Endothelial cell of umbilical vein (primary cell): ENCODE results near the gene ANKHD1. TPM values are rescaled to one million over a fixed set of nuclear protein-coding genes. Genes with fewer than 3 reads are reported as not detected.

Experiments used
- BruUV-seq: library from RNA; stranded (reverse); fragments of 400-500 nt; replicated peaks from 2 replicates; lab custom pipeline; 2021; lab: Mats Ljungman, UMichigan
- CTCF ChIA-PET: fragments of 300-600, 350-600 bp; sonication (Branson Sonifier 250); formaldehyde crosslinking; loops from one replicate; lab custom pipeline; 2021; ENCODE audit warnings: antibody characterized with exemption, inconsistent platforms; lab: Charles Lee
- POLR2A ChIA-PET: fragments of 300-600, 350-600 bp; sonication (Branson Sonifier 250); formaldehyde crosslinking; loops from one replicate; lab custom pipeline; 2021; ENCODE audit warnings: antibody characterized with exemption, inconsistent platforms; lab: Charles Lee
- DNase-seq: peaks from one replicate; pipeline ENCODE4 v3.0.0-alpha.2; 2011; ENCODE audit warnings: low read depth, low spot score
- FAIRE-seq: peaks from 2 replicates; lab custom pipeline; 2011; peaks lifted over from hg19 to GRCh38; lab: Jason Lieb, UNC
- H2AFZ ChIP-seq: 2 replicates; pipeline ENCODE4 v1.6.0; 2012; ENCODE audit warnings: low read depth, low read length, control low read depth, inconsistent platforms
- H3K27ac ChIP-seq: 2 replicates; pipeline ENCODE4 v1.5.1; 2011; ENCODE audit warnings: low read depth, mild to moderate bottlenecking, control low read depth, low read length, moderate library complexity; ENCODE audit not compliant: insufficient read depth
- H3K27me3 ChIP-seq, 2 experiments: 2 replicates each; pipeline versions ENCODE4 v1.6.0 to v1.6.1; 2011; ENCODE audit warnings: low read length in 2 of 2, mixed read lengths in 1 of 2; ENCODE audit not compliant: control insufficient read depth in 2 of 2, insufficient read depth in 2 of 2
- H3K36me3 ChIP-seq, 2 experiments: 2 replicates in 1 of 2; 3 replicates in 1 of 2; pipeline ENCODE4 v1.5.1; 2011; ENCODE audit warnings: low read length in 2 of 2, mild to moderate bottlenecking in 1 of 2, moderate library complexity in 1 of 2; ENCODE audit not compliant: control insufficient read depth in 2 of 2, insufficient read depth in 2 of 2; ENCODE audit errors: extremely low read depth in 1 of 2
- H3K4me1 ChIP-seq: 3 replicates; pipeline ENCODE4 v1.5.1; 2011; ENCODE audit warnings: mild to moderate bottlenecking, low read length; ENCODE audit not compliant: control insufficient read depth, insufficient read depth; ENCODE audit errors: extremely low read depth
- H3K4me2 ChIP-seq: 2 replicates; pipeline ENCODE4 v1.6.1; 2011; ENCODE audit warnings: low read length, control low read depth, mixed read lengths; ENCODE audit not compliant: insufficient read depth
- H3K4me3 ChIP-seq, 3 experiments: fragments of 200-600 bp in 1 of 3; sonication (generic), shearing (Covaris generic) in 1 of 3; replicated peaks in 1 of 3; 2 replicates each; pipeline ENCODE4 v1.5.1; 2011 to 2016; ENCODE audit warnings: control low read depth in 3 of 3, low read length in 3 of 3, mild to moderate bottlenecking in 2 of 3, inconsistent platforms in 1 of 3, low read depth in 1 of 3, moderate library complexity in 1 of 3; ENCODE audit not compliant: insufficient read depth in 1 of 3
- H3K79me2 ChIP-seq: 2 replicates; pipeline ENCODE4 v1.6.0; 2012; ENCODE audit warnings: low read length, inconsistent platforms; ENCODE audit not compliant: control insufficient read depth, insufficient read depth
- H3K9ac ChIP-seq: replicated peaks from 2 replicates; pipeline ENCODE3; 2011; ENCODE audit warnings: low read length, control low read depth; ENCODE audit not compliant: insufficient read depth; ENCODE audit errors: extremely low read depth
- H3K9me1 ChIP-seq: replicated peaks from 3 replicates; pipeline ENCODE4 v1.6.0; 2011; ENCODE audit warnings: mild to moderate bottlenecking, low read length; ENCODE audit not compliant: control insufficient read depth, insufficient read depth; ENCODE audit errors: extremely low read depth
- H3K9me3 ChIP-seq: replicated peaks from 2 replicates; pipeline ENCODE4 v1.5.1; 2012; ENCODE audit warnings: low read length, inconsistent platforms; ENCODE audit not compliant: control insufficient read depth, insufficient read depth
- H4K20me1 ChIP-seq: replicated peaks from 2 replicates; pipeline ENCODE3; 2011; ENCODE audit warnings: mild to moderate bottlenecking, low read length; ENCODE audit not compliant: control insufficient read depth, insufficient read depth; ENCODE audit errors: extremely low read depth
- CTCF ChIP-seq, 2 donors: IDR thresholded peaks; 1 replicate in 1 of 2; 2 replicates in 1 of 2; pipeline ENCODE4 v1.5.1; 2011; ENCODE audit warnings: low read length in 2 of 2, mild to moderate bottlenecking in 2 of 2, moderate library complexity in 2 of 2, control low read depth in 1 of 2, inconsistent platforms in 1 of 2, low read depth in 1 of 2; ENCODE audit not compliant: insufficient read depth in 1 of 2; ENCODE audit errors: extremely low read depth in 1 of 2
- EZH2 ChIP-seq: IDR thresholded peaks from 2 replicates; pipeline ENCODE4 v1.6.1; 2012; ENCODE audit warnings: borderline replicate concordance, low read depth, mild to moderate bottlenecking, moderate library complexity, low read length, inconsistent platforms; ENCODE audit not compliant: severe bottlenecking
- FOS ChIP-seq: IDR thresholded peaks from 2 replicates; pipeline ENCODE4 v1.6.1; 2011; ENCODE audit warnings: mild to moderate bottlenecking, low read length, moderate library complexity, borderline replicate concordance; ENCODE audit not compliant: insufficient read depth
- GATA2 ChIP-seq: IDR thresholded peaks from 2 replicates; pipeline ENCODE4 v1.7.0; 2011; ENCODE audit warnings: low read depth, mild to moderate bottlenecking, moderate library complexity, mixed read lengths, low read length; ENCODE audit not compliant: insufficient read length, insufficient read depth
- JUN ChIP-seq: IDR thresholded peaks from 2 replicates; pipeline ENCODE4 v1.6.1; 2011; ENCODE audit warnings: borderline replicate concordance, low read depth; ENCODE audit not compliant: insufficient read length, insufficient read depth
- MAX ChIP-seq: IDR thresholded peaks from 2 replicates; pipeline ENCODE4 v1.6.1; 2011; ENCODE audit not compliant: insufficient read depth, insufficient read length
- MYC ChIP-seq: IDR thresholded peaks from one replicate; pipeline ENCODE4 v1.6.1; 2011; ENCODE audit warnings: mild to moderate bottlenecking, low read depth, low read length
- POLR2A ChIP-seq: IDR thresholded peaks from 2 replicates; pipeline ENCODE4 v1.6.1; 2012; ENCODE audit warnings: low read depth, mild to moderate bottlenecking, control low read depth, low read length
- POLR2AphosphoS5 ChIP-seq: IDR thresholded peaks from 2 replicates; pipeline ENCODE4 v1.6.1; 2012; ENCODE audit warnings: low read depth, mild to moderate bottlenecking, control low read depth, low read length, moderate library complexity; ENCODE audit not compliant: insufficient read depth
- dilution Hi-C: fragments of 300-500 bp; cut with MboI; formaldehyde crosslinking; loops from one replicate; pipeline ENCODE4 v1.15.0; 2019; ENCODE audit warnings: low sequenced_read_pairs; ENCODE audit not compliant: extremely low pct_ligation_motif_present
- intact Hi-C: fragments of 100-400 bp; cut with micrococcal nuclease; formaldehyde crosslinking; loops from one replicate; pipeline ENCODE4 v1.10.0; 2022
- polyA plus RNA-seq, 4 experiments: library from polyadenylated mRNA; depleted of rRNA in 3 of 4; stranded (reverse) in 3 of 4; unstranded in 1 of 4; fragments of >200 nt; gene quantifications; 2 replicates each; pipeline versions ENCODE4 v1.2.1 to v1.2.3, GENCODE V29; 2011 to 2012; ENCODE audit warnings: missing spikeins in 1 of 4
- total RNA-seq: library from RNA; stranded (reverse); gene quantifications from 2 replicates; pipeline ENCODE4 v1.2.3, GENCODE V29; 2021

ANKHD1 gene
- total and polyA plus RNA-seq, 2 donors (not counting 3 experiments of a cell fraction or from before 2014, with no cell fraction given) = 56.1 to 87.0 TPM

- peaks cover 34% of the 10 kb centered on the region for H3K79me2 ChIP-seq
These were observed 150.2 kb downstream of the ANKHD1 start for GRCh38 chr5:140551872-140552271.

More at GRCh38 chr5:140551872-140552271, 150.2 kb downstream of the ANKHD1 start:
- intact Hi-C loops = no loop called here
- H3K4me1 ChIP-seq = peaks cover 33% of the 10 kb centered on the region
- H3K9me1 ChIP-seq = no peaks in the 10 kb centered on the region
- dilution Hi-C loops = no loop called here
- TF ChIP-seq GATA2 = no peak
- no peak for TF ChIP-seq MYC
- TF ChIP-seq JUN = no peak
- TF ChIP-seq FOS = no peak
- TF ChIP-seq CTCF (IDR thresholded peaks at IDR 0.05; ENCODE audit: extremely low read depth in 1 of 2, insufficient read depth in 1 of 2, low read depth in 1 of 2, low read length in 2 of 2) = no peak
- no peak for TF ChIP-seq POLR2AphosphoS5
- no peak for TF ChIP-seq MAX
- no peak for TF ChIP-seq POLR2A
- no peak for TF ChIP-seq EZH2
- CTCF ChIA-PET = no interaction called here
- no peaks in the 10 kb centered on the region for H4K20me1 ChIP-seq
- FAIRE-seq (no peak), DNase-seq (no peak)
- POLR2A ChIA-PET = no interaction called here
- H3K4me3 ChIP-seq = no peak overlapping the region
- no peak overlapping the region for H3K4me2 ChIP-seq
- no peak overlapping the region for H2AFZ ChIP-seq
- H3K9me3 ChIP-seq = no peaks in the 10 kb centered on the region
- H3K9ac ChIP-seq = no peak overlapping the region
- BruUV-seq = no TSS peak
- H3K36me3 ChIP-seq = peaks cover 10 to 11% of the 10 kb centered on the region in 2 experiments
- H3K27ac ChIP-seq = no peak overlapping the region
- no peaks in the 10 kb centered on the region for H3K27me3 ChIP-seq
